H9 (cell line): ENCODE results near the gene NEK11. TPM values are rescaled to one million over a fixed set of nuclear protein-coding genes. Genes with fewer than 3 reads are reported as not detected.

Experiments used
- DNase-seq: peaks from one replicate; pipeline ENCODE4 v3.0.0-alpha.2; 2017
- H2AFZ ChIP-seq: one replicate; pipeline ENCODE4 v1.6.1; 2013; ENCODE audit warnings: mild to moderate bottlenecking, low read length, control low read depth, moderate library complexity
- H2AK5ac ChIP-seq: 2 replicates; pipeline ENCODE4 v1.6.1; 2013; ENCODE audit warnings: low read length, control low read depth, mixed read lengths; ENCODE audit not compliant: insufficient read length
- H2BK120ac ChIP-seq: one replicate; pipeline ENCODE4 v1.6.1; 2013; ENCODE audit warnings: low read depth, mild to moderate bottlenecking, low read length, control low read depth, inconsistent platforms; ENCODE audit not compliant: poor library complexity, severe bottlenecking
- H2BK12ac ChIP-seq: 2 replicates; pipeline ENCODE4 v1.6.1; 2013; ENCODE audit warnings: low read length, control low read depth, mixed read lengths, low read depth; ENCODE audit not compliant: insufficient read length
- H2BK15ac ChIP-seq: 2 replicates; pipeline ENCODE4 v1.6.1; 2013; ENCODE audit warnings: low read depth, low read length, control low read depth
- H2BK20ac ChIP-seq: one replicate; pipeline ENCODE4 v1.6.1; 2013; ENCODE audit warnings: low read depth, mild to moderate bottlenecking, low read length, control low read depth, inconsistent platforms; ENCODE audit not compliant: poor library complexity, severe bottlenecking
- H2BK5ac ChIP-seq: 2 replicates; pipeline ENCODE4 v1.6.1; 2013; ENCODE audit warnings: low read length, control low read depth, mixed read lengths; ENCODE audit not compliant: insufficient read length
- H3K14ac ChIP-seq: 2 replicates; pipeline ENCODE4 v1.6.1; 2013; ENCODE audit warnings: low read length, control low read depth; ENCODE audit not compliant: insufficient read depth
- H3K18ac ChIP-seq: 2 replicates; pipeline ENCODE4 v1.6.1; 2013; ENCODE audit warnings: low read depth, mild to moderate bottlenecking, mixed read lengths, low read length, control low read depth; ENCODE audit not compliant: insufficient read length
- H3K23ac ChIP-seq: 2 replicates; pipeline ENCODE4 v1.6.1; 2013; ENCODE audit warnings: low read length, control low read depth, mixed read lengths, low read depth; ENCODE audit not compliant: insufficient read length
- H3K23me2 ChIP-seq: 2 replicates; pipeline ENCODE4 v1.6.1; 2013; ENCODE audit warnings: low read depth, mild to moderate bottlenecking, mixed read lengths, low read length, control low read depth; ENCODE audit not compliant: insufficient read length, poor library complexity, severe bottlenecking
- H3K27ac ChIP-seq: 2 replicates; pipeline ENCODE4 v1.5.1; 2013; ENCODE audit warnings: low read length, control low read depth, mixed read lengths, low read depth; ENCODE audit not compliant: insufficient read length
- H3K27me3 ChIP-seq: 2 replicates; pipeline ENCODE4 v1.6.1; 2013; ENCODE audit warnings: low read length, control low read depth, inconsistent platforms; ENCODE audit not compliant: insufficient read depth
- H3K4ac ChIP-seq: 2 replicates; pipeline ENCODE4 v1.6.1; 2013; ENCODE audit warnings: low read depth, mild to moderate bottlenecking, control low read depth, inconsistent platforms, low read length, moderate library complexity
- H3K4me1 ChIP-seq: 2 replicates; pipeline ENCODE4 v1.6.1; 2013; ENCODE audit warnings: low read length, control low read depth, inconsistent platforms; ENCODE audit not compliant: insufficient read depth
- H3K4me2 ChIP-seq: 2 replicates; pipeline ENCODE4 v1.6.1; 2013; ENCODE audit warnings: low read length, control low read depth, mixed read lengths; ENCODE audit not compliant: insufficient read length, insufficient read depth
- H3K56ac ChIP-seq: 2 replicates; pipeline ENCODE4 v1.6.1; 2013; ENCODE audit warnings: low read depth, mild to moderate bottlenecking, mixed read lengths, low read length, control low read depth; ENCODE audit not compliant: insufficient read length
- H3K79me1 ChIP-seq: 2 replicates; pipeline ENCODE4 v1.6.1; 2013; ENCODE audit warnings: low read depth, mild to moderate bottlenecking, moderate library complexity, low read length, control low read depth, inconsistent platforms; ENCODE audit not compliant: insufficient read depth, poor library complexity, severe bottlenecking
- H3K79me2 ChIP-seq: 2 replicates; pipeline ENCODE4 v1.6.1; 2013; ENCODE audit warnings: low read length, control low read depth, inconsistent platforms; ENCODE audit not compliant: insufficient read depth
- H3K9ac ChIP-seq: 2 replicates; pipeline ENCODE4 v1.6.1; 2013; ENCODE audit warnings: low read length, control low read depth, mixed read lengths; ENCODE audit not compliant: insufficient read length; ENCODE audit errors: extremely low read depth
- H3K9me3 ChIP-seq: one replicate; pipeline ENCODE4 v1.6.1; 2013; ENCODE audit warnings: low read depth, low read length, inconsistent platforms; ENCODE audit not compliant: control insufficient read depth
- H3T11ph ChIP-seq: one replicate; pipeline ENCODE4 v1.6.1; 2013; ENCODE audit warnings: mild to moderate bottlenecking, low read length, control low read depth, inconsistent platforms
- H4K20me1 ChIP-seq: one replicate; pipeline ENCODE4 v1.6.1; 2013; ENCODE audit not compliant: control insufficient read depth, insufficient read length, insufficient read depth
- H4K5ac ChIP-seq: 2 replicates; pipeline ENCODE4 v1.6.1; 2013; ENCODE audit warnings: low read depth, mild to moderate bottlenecking, mixed read lengths, low read length, control low read depth; ENCODE audit not compliant: insufficient read length
- H4K8ac ChIP-seq: replicated peaks from 2 replicates; pipeline ENCODE4 v1.6.1; 2013; ENCODE audit warnings: low read length, control low read depth, mixed read lengths, low read depth; ENCODE audit not compliant: insufficient read length
- H4K91ac ChIP-seq: 2 replicates; pipeline ENCODE4 v1.6.1; 2013; ENCODE audit warnings: low read depth, mild to moderate bottlenecking, moderate library complexity, mixed read lengths, low read length, control low read depth; ENCODE audit not compliant: insufficient read length
- H3K27ac Mint-ChIP-seq, 3 experiments: 2 replicates in 2 of 3; 3 replicates in 1 of 3; pipeline ENCODE4 v1.8.0; 2020 to 2021; ENCODE audit warnings: mixed read lengths in 3 of 3, mild to moderate bottlenecking in 1 of 3, moderate library complexity in 1 of 3
- H3K27me3 Mint-ChIP-seq: 2 replicates; pipeline ENCODE4 v1.8.0; 2021; ENCODE audit warnings: low read depth, mild to moderate bottlenecking, moderate library complexity, mixed read lengths
- H3K36me3 Mint-ChIP-seq, 3 experiments: 2 replicates in 2 of 3; 3 replicates in 1 of 3; pipeline ENCODE4 v1.8.0; 2020 to 2021; ENCODE audit warnings: low read depth in 3 of 3, mixed read lengths in 3 of 3; ENCODE audit not compliant: insufficient read depth in 1 of 3
- H3K4me1 Mint-ChIP-seq, 2 experiments: 2 replicates each; pipeline ENCODE4 v1.8.0; 2020; ENCODE audit warnings: mixed read lengths in 2 of 2
- H3K4me3 Mint-ChIP-seq, 2 experiments: 2 replicates in 1 of 2; 3 replicates in 1 of 2; pipeline ENCODE4 v1.8.0; 2020 to 2021; ENCODE audit warnings: mild to moderate bottlenecking in 2 of 2, mixed read lengths in 2 of 2, moderate library complexity in 1 of 2
- H3K9me3 Mint-ChIP-seq, 2 experiments: 2 replicates in 1 of 2; 3 replicates in 1 of 2; pipeline ENCODE4 v1.8.0; 2020; ENCODE audit warnings: mild to moderate bottlenecking in 2 of 2, mixed read lengths in 2 of 2, moderate library complexity in 1 of 2
- WGBS: extraction: QIAGEN DNeasy Blood & Tissue Kit; methylation state at CpG from one replicate; pipeline ENCODE4 v1.1.7; 2013; ENCODE audit warnings: missing lambda C conversion rate, low lambda C conversion rate, mixed read lengths; ENCODE audit not compliant: insufficient read length; ENCODE audit errors: extremely low coverage; 5-methylcytosine and 5-hydroxymethylcytosine counted together
- total RNA-seq: library from RNA; stranded (reverse); gene quantifications from 2 replicates; pipeline ENCODE4 v1.2.1, GENCODE V29; 2021
- TF ChIP-seq, protein P1 (sequence below): fragments of 200-600 bp; sonication (generic); conservative IDR thresholded peaks from 3 replicates; pipeline ENCODE4 v1.8.0; 2021; ENCODE audit warnings: antibody characterized with exemption, mild to moderate bottlenecking

Gene NEK11
- total RNA-seq, 1 experiment from 2014 or later: 2.5 TPM

DNA sequence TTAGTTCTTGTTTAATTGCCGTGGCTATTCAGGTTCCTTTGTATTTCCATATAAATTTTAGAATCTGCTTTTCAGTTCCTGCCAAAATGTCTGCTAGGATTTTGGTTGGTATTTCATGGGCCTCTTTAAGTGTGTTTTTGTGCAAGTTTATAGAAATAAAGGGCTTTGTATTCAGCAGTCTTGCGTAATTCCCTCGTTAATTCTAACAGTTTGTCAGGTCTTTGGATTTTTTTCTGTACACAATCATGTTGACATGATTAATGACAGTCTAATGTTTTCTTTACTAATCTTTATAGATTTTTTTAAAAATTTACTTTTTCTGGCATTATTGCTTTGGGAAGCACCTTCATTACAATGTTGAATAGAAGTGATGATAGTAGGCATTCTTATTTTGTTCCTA, 120.9 kb downstream of the NEK11 start:
- Histone ChIP-seq H4K91ac (no peak overlapping the region), H3K4me2 (no peak overlapping the region), H3K14ac (no peak overlapping the region), H3K9me3 (no peaks in the 10 kb centered on the region), H3K27ac (no peak overlapping the region), H4K8ac (no peak overlapping the region), H2AFZ (no peak overlapping the region), H3K9ac (no peak overlapping the region), H2BK12ac (no peak overlapping the region), H4K20me1 (no peaks in the 10 kb centered on the region), H3K56ac (no peak overlapping the region), H2BK120ac (no peak overlapping the region), H3K79me1 (no peaks in the 10 kb centered on the region), H3K18ac (no peak overlapping the region), H3K23ac (no peak overlapping the region), H3K4ac (no peak overlapping the region), H2BK20ac (no peak overlapping the region), H2BK15ac (no peak overlapping the region), H2BK5ac (no peak overlapping the region), H3T11ph (no peak overlapping the region), H2AK5ac (no peak overlapping the region), H4K5ac (no peak overlapping the region), H3K27me3 (no peaks in the 10 kb centered on the region), H3K79me2 (no peaks in the 10 kb centered on the region), H3K23me2 (no peaks in the 10 kb centered on the region), H3K4me1 (no peaks in the 10 kb centered on the region)
- no peak overlapping the region for H3K4me3 Mint-ChIP-seq
- no peak overlapping the region for H3K27ac Mint-ChIP-seq
- no peak for DNase-seq
- TF ChIP-seq, protein P1, sequence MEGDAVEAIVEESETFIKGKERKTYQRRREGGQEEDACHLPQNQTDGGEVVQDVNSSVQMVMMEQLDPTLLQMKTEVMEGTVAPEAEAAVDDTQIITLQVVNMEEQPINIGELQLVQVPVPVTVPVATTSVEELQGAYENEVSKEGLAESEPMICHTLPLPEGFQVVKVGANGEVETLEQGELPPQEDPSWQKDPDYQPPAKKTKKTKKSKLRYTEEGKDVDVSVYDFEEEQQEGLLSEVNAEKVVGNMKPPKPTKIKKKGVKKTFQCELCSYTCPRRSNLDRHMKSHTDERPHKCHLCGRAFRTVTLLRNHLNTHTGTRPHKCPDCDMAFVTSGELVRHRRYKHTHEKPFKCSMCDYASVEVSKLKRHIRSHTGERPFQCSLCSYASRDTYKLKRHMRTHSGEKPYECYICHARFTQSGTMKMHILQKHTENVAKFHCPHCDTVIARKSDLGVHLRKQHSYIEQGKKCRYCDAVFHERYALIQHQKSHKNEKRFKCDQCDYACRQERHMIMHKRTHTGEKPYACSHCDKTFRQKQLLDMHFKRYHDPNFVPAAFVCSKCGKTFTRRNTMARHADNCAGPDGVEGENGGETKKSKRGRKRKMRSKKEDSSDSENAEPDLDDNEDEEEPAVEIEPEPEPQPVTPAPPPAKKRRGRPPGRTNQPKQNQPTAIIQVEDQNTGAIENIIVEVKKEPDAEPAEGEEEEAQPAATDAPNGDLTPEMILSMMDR: no peak
- H3K4me1 Mint-ChIP-seq: no peaks in the 10 kb centered on the region; a peak in 1 of 4 replicates
- no peaks in the 10 kb centered on the region for H3K9me3 Mint-ChIP-seq
- no CpG with 5 or more reads among the region's 3 CpGs for WGBS
- no peaks in the 10 kb centered on the region for H3K36me3 Mint-ChIP-seq
- no peaks in the 10 kb centered on the region for H3K27me3 Mint-ChIP-seq
